GM10248 (cell line): ENCODE results near the gene CLDN15.

Experiments
- CTCF ChIA-PET: fragments of 300-600 bp; sonication (Branson Sonifier 250); formaldehyde crosslinking; extraction: SDS; loops from one replicate; lab custom pipeline; 2021; ENCODE audit warnings: antibody characterized with exemption; lab: Yijun Ruan, JAX
- POLR2A ChIA-PET: fragments of 350-650 bp; sonication (Branson Sonifier 250); formaldehyde crosslinking; extraction: SDS; loops from one replicate; lab custom pipeline; 2020; ENCODE audit warnings: antibody characterized with exemption; lab: Yijun Ruan, JAX
- DNase-seq: peaks from one replicate; pipeline ENCODE4 v3.0.0; 2012; ENCODE audit errors: extremely low spot score
- TF ChIP-seq, protein P1 (sequence below): IDR thresholded peaks from 2 replicates; pipeline ENCODE4 v1.5.1; 2012; ENCODE audit warnings: mild to moderate bottlenecking, low read depth; ENCODE audit errors: extremely low read depth, missing control alignments, control extremely low read depth

Gene CLDN15

DNA sequence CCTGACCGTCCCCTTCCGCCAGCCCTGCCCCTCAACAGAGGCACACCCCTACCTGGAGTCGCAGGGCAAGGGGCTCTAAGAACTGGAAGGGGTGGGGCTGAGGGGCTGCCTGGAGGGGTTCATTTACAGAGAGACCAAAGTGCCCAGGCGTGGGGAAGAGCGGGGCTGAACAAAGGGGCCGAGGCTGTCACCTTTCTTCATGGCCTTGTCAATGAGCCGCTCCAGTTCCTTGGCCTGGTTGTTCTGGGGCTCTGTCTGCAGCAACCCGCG, 2.3 kb upstream of the CLDN15 start:
- TF ChIP-seq, protein P1, sequence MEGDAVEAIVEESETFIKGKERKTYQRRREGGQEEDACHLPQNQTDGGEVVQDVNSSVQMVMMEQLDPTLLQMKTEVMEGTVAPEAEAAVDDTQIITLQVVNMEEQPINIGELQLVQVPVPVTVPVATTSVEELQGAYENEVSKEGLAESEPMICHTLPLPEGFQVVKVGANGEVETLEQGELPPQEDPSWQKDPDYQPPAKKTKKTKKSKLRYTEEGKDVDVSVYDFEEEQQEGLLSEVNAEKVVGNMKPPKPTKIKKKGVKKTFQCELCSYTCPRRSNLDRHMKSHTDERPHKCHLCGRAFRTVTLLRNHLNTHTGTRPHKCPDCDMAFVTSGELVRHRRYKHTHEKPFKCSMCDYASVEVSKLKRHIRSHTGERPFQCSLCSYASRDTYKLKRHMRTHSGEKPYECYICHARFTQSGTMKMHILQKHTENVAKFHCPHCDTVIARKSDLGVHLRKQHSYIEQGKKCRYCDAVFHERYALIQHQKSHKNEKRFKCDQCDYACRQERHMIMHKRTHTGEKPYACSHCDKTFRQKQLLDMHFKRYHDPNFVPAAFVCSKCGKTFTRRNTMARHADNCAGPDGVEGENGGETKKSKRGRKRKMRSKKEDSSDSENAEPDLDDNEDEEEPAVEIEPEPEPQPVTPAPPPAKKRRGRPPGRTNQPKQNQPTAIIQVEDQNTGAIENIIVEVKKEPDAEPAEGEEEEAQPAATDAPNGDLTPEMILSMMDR = no peak
- ChIA-PET CTCF (no interaction called here), POLR2A (no interaction called here)
- DNase-seq = no peak

DNA sequence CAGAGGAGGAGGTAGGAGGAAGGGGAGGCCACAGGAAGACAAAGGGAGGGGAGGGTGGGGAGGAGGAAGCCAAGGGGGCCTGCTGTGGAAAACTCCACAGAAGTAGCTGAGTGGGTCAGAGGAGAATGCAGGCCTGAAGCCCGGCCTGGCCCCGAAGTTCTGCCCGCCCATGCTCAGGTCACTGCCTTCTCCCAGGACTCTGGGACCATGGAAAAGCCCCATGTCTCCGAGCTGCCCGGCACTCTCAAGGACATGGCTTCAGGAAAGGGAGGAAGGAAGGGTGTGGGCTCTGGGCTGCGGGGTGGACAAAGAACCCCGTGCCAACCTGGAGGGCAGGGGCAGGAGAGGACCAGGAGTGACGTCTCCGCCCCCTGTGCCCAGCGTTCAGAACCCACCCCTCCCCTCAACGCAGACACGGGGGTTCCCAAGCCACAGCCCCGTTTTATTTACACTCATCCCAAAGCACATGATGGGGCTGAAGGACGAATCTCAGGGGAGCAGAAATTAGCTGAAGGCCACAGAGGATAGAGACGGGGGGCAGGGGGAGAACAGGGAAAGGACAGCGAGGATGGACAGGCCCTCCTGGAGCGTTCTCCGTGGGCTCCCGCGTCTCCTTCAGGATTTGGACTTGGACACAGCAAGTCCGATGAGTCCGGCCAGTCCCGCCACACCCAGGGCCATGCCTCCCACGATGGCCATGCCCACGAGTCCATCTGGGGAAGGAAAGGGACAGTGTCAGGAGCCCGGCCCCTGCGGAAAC, 1.8 kb upstream of the CLDN15 start:
- ChIA-PET POLR2A (no interaction called here), CTCF (interaction anchor here (1.1 kb wide), 2 partner anchors 14 to 95 kb away, joined by 3 to 4 read pairs; no protein-coding TSS in a partner anchor)
- no peak for DNase-seq
- TF ChIP-seq, protein P1 = no peak

DNA sequence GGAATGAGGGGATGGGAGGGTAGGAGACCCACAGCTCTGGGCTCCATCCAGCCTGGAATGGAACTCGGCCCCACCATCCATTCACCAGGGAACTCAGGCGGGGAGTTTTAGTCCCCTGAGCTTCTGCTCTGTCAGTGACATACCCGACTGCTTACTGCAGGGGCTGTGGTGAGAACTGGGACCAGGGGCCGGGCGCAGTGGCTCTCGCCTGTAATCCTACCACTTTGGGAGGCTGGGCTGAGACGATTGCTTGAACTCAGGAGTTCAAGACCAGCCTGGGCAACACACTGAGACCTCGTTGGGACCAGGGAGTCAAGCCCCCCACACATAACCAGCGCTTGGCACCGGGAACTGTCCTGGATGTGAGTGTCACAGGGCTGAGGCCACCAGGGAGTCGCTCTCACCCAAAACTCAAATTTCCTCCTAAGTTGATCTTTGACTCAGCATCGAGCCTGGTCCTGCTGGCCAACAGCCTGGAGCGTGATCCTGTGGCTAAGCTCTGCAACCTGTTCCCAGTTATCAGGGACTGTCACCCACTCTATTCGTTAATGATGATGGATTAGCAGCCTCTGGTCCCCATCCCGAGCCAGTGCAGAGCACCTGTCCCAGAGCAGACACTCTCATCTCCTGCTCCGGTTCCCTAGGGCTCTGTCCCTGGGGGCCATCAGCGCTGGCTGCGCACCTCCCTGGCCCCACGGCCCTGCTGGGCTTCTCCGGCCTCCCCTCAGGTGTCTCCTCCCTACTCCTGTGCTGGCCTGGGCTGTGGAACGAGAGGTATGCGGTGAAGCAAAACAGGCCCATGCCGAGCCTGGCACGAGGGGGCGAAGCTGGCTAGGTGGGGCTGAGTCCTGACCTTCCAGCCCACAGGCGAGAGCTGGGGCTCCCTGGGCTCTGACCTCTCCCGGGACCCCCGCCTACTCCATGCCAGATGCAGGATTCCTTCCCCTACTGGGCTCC, 902 bp upstream of the CLDN15 start:
- ChIA-PET POLR2A (interaction anchor here (0.7 kb wide), 1 partner anchor 19 kb away, joined by 3 read pairs; no protein-coding TSS in a partner anchor), CTCF (interaction anchor here (1.1 to 1.2 kb wide), 3 partner anchors 13 to 95 kb away, joined by 3 to 4 read pairs (median 3); no protein-coding TSS in a partner anchor)
- DNase-seq = no peak
- TF ChIP-seq, protein P1 = no peak

DNA sequence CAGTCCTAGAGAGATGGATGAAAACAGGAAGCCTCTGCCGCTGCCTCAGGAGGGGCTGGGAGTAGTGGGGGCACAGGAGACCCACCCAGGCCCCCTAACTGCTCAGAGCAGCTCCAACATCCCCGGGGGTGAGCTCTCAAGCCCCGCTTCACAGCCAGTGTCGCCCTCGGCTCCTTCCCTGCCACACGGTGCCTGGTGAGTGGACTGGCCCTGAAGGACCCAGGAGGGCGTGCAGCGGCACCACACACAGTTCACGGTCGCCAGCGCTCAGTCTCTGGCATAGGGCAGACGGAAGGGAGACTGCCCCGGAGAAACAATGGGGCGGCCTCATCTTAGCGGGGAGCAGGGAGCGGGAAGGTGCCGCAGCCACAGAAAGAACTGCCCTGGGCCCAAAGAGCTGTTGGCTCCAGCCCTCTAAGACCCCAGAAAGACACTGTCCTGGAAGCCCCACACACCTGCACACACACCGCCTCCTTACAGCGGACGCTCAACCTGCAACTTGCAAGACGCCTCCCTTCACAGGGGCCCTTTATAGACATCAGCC, 1.2 kb downstream of the CLDN15 start:
- ChIA-PET POLR2A (no interaction called here), CTCF (interaction anchor here (0.9 to 3.7 kb wide), 4 partner anchors 8 to 55 kb away, joined by 3 to 21 read pairs (median 4); partner anchors contain the start of genes FIS1 and PLOD3)
- DNase-seq = no peak
- TF ChIP-seq, protein P1 = no peak

DNA sequence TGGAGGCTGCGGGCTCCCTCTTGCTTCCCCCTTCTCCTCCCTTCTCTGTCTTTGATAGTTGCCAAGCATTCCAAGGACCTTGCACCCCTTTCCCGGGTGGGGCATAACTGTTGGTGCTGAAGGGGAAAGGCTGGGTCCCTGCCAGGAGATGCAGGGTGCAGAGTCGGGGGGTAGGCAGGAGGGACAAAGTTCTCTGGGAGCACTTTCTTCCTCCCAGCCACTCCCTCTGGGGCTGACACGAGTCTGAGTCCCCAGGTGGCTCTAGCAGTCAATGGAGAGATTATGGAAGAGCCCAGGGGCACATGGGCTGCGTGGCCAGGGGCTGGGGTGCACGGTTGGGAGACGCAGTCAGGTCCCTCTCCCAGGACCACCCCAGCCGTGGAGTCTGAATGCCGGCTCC, 2.1 kb downstream of the CLDN15 start:
- TF ChIP-seq, protein P1 = no peak
- ChIA-PET POLR2A (interaction anchor here (0.6 kb wide), 1 partner anchor 14 kb away, joined by 4 read pairs; no protein-coding TSS in a partner anchor), CTCF (interaction anchor here (1.7 to 3.7 kb wide), 4 partner anchors 9 to 47 kb away, joined by 4 to 21 read pairs (median 6); partner anchors contain the start of genes FIS1 and PLOD3)
- no peak for DNase-seq

DNA sequence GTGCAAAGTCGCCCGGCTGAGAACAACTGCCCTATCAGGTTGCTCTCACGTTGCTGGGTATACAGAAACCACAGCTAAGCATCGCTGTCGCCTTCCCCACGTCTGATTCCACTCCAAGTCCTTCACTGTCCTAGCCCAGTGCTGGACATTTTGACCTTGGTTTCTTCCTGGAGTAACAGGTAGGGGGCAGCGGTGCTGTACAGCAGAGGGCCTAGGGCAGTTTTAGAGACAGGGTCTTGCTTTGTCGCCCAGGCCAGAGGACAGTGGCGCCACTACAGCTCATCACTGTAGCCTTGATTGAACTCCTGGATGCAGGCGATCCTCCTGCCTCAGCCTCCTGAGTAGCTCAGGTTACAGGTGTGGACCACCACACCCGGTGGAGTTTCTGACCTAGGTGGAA, 2.6 kb downstream of the CLDN15 start:
- no peak for DNase-seq
- ChIA-PET POLR2A (interaction anchor here (0.6 kb wide), 1 partner anchor 14 kb away, joined by 4 read pairs; no protein-coding TSS in a partner anchor), CTCF (interaction anchor here (1.7 to 3.7 kb wide), 3 partner anchors 9 to 48 kb away, joined by 4 to 21 read pairs (median 7); partner anchors contain the start of gene FIS1)

More for the DNA sequence above, 2.6 kb downstream of the CLDN15 start:
- TF ChIP-seq, protein P1 = peak; percentile 24
